ENCODE measurements around the gene TMEFF2.

The TMEFF2 gene

DNA sequence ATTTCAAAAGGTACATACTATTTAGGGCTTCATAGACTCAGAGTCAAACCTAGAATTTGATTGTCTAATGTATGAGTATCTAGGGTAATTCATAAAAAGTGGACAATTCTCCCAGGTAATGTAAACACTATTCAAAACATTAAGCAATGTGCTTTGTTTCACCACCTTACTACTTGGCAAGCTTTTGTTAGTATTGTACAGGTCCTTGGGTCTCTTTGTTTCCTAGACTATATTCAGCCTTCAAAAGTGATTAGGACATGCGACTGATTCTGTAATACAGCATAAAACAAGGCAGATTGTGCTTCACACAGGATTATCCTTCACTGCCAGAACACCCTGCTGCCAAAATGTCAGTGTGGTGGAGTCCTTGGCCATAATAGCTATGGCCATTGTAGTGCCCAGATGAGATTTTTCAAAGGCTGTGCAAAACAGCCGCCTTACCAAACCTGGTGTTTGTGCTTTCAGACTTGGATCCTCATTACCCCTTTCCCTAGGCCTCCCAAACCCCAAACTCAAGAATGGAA lies 257.8 kb downstream of the TMEFF2 start:
- TF ChIP-seq, protein P1, sequence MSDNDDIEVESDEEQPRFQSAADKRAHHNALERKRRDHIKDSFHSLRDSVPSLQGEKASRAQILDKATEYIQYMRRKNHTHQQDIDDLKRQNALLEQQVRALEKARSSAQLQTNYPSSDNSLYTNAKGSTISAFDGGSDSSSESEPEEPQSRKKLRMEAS (IDR thresholded peaks at IDR 0.05; ENCODE audit: low read depth, low read length), result no peak
- TF ChIP-seq POLR2A (IDR thresholded peaks at IDR 0.05; ENCODE audit: extremely low read depth, insufficient read length) (no peak), MYC (IDR thresholded peaks at IDR 0.05; ENCODE audit: low read depth, low read length) (no peak)
- TF ChIP-seq, protein P2, sequence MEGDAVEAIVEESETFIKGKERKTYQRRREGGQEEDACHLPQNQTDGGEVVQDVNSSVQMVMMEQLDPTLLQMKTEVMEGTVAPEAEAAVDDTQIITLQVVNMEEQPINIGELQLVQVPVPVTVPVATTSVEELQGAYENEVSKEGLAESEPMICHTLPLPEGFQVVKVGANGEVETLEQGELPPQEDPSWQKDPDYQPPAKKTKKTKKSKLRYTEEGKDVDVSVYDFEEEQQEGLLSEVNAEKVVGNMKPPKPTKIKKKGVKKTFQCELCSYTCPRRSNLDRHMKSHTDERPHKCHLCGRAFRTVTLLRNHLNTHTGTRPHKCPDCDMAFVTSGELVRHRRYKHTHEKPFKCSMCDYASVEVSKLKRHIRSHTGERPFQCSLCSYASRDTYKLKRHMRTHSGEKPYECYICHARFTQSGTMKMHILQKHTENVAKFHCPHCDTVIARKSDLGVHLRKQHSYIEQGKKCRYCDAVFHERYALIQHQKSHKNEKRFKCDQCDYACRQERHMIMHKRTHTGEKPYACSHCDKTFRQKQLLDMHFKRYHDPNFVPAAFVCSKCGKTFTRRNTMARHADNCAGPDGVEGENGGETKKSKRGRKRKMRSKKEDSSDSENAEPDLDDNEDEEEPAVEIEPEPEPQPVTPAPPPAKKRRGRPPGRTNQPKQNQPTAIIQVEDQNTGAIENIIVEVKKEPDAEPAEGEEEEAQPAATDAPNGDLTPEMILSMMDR (IDR thresholded peaks at IDR 0.05; ENCODE audit: low read depth, low read length), result no peak
- H3K4me3 ChIP-seq (ENCODE audit: low read depth, low read length), result no peak overlapping the region
- DNase-seq (ENCODE audit: low read depth), result no peak

DNA sequence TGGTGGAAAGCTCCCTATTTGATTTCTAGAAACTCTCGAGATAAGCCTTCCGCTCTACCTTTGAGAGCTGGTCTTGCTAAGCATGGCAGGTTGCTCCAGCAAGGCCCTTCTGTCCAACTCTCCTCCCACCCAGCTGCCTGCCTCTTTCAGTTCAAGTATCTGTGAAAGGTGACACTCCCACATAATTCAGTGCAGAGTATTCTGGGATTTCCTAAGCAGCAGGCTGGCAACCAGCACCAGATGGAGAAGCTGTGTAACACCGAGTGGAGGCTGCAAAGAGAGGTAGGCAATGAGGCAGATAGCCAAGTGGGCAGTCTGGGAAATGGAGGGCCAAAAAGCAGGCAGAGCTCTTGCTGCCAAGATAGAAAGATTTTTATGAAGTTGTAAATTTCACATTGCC lies 259.5 kb downstream of the TMEFF2 start:
- TF ChIP-seq, protein P1 (IDR thresholded peaks at IDR 0.05; ENCODE audit: low read depth, low read length), result no peak
- TF ChIP-seq MYC (IDR thresholded peaks at IDR 0.05; ENCODE audit: low read depth, low read length) (no peak), POLR2A (IDR thresholded peaks at IDR 0.05; ENCODE audit: extremely low read depth, insufficient read length) (no peak)
- TF ChIP-seq, protein P2 (IDR thresholded peaks at IDR 0.05; ENCODE audit: low read depth, low read length), result no peak
- H3K4me3 ChIP-seq (ENCODE audit: low read depth, low read length), result no peak overlapping the region
- no peak for DNase-seq (ENCODE audit: low read depth)

DNA sequence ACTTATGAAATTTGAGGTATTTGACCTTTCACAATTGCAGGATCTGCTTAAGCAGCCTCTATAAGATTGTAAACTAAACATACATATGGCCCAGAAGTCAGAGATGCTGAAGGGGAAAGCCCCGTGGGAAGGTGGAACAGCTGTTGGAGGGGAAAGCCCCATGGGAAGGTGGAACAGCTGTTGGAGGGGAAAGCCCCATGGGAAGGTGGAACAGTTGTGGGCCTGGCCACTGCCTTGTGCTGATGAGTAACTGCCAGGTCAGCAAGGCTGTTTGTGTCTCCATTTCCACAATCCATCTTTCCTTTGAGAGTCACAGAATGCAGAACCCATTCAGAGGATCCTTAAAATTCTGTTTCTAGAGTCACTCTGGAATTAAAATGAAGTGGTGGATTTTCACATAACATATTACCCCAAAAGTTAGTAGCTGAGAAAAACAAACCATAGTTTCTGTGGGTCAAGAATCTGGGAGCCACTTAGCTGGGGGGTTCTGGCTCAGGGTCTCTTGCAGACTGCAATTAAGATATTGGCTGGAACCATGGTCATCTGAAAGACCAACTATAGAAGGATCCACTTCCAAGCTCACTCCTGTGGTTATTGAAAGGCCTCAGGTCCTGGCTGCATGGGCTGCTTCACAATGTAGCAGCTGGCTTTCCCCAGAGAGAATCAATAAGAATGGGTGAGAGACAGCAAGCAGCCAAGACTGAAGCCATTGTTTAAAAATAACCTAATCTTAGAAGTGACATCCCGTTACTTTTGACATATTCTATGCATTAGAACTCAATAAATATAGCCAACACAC lies 261.2 kb downstream of the TMEFF2 start:
- no peak overlapping the region for H3K4me3 ChIP-seq (ENCODE audit: low read depth, low read length)
- DNase-seq (ENCODE audit: low read depth), result no peak
- TF ChIP-seq, protein P1 (IDR thresholded peaks at IDR 0.05; ENCODE audit: low read depth, low read length), result no peak
- TF ChIP-seq POLR2A (IDR thresholded peaks at IDR 0.05; ENCODE audit: extremely low read depth, insufficient read length) (no peak), MYC (IDR thresholded peaks at IDR 0.05; ENCODE audit: low read depth, low read length) (no peak)
- TF ChIP-seq, protein P2 (IDR thresholded peaks at IDR 0.05; ENCODE audit: low read depth, low read length), result no peak

DNA sequence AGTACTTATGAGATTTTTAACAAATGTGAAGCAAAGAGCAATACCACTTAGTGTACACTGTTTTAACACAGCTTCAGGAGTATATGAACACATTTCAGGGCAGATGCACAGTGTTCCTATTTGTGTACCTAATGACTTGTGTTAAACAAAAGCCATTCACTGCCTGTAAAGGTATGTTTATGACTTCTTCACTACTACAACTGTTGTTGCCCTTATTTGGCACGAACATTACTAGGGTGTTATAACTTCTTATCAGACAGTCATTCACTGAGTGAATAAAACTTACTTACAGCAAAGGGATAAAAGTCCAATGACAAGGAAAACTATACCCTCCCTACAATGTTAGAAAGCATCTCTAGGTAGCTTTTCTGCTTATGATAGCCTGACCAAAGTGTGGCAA lies 262.4 kb downstream of the TMEFF2 start:
- H3K4me3 ChIP-seq (ENCODE audit: low read depth, low read length), result no peak overlapping the region
- DNase-seq (ENCODE audit: low read depth), result no peak
- TF ChIP-seq, protein P2 (IDR thresholded peaks at IDR 0.05; ENCODE audit: low read depth, low read length), result no peak
- TF ChIP-seq POLR2A (IDR thresholded peaks at IDR 0.05; ENCODE audit: extremely low read depth, insufficient read length), result no peak
- TF ChIP-seq, protein P1 (IDR thresholded peaks at IDR 0.05; ENCODE audit: low read depth, low read length), result no peak

DNA sequence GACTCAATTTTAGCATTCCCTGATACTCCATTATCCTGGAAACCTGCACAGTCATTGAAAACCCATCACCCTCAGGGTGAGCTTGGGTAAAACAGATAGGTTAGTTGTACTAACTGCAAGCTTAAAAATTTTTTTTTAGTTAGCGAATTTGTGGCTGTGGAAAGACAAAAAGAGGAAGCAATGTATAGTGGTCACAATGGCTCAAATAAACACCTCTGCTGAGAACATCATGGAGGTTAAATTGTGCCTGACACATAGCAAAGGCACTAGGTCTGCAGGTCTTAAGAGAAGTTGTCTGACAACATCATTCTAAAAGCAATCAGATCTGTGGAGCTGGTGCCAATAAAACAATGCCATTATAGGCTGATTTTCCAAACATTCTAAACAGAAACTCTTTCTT lies 263.4 kb downstream of the TMEFF2 start:
- no peak for DNase-seq (ENCODE audit: low read depth)
- H3K4me3 ChIP-seq (ENCODE audit: low read depth, low read length), result no peak overlapping the region
- TF ChIP-seq, protein P1 (IDR thresholded peaks at IDR 0.05; ENCODE audit: low read depth, low read length), result no peak
- TF ChIP-seq MYC (IDR thresholded peaks at IDR 0.05; ENCODE audit: low read depth, low read length) (no peak), POLR2A (IDR thresholded peaks at IDR 0.05; ENCODE audit: extremely low read depth, insufficient read length) (no peak)
- TF ChIP-seq, protein P2 (IDR thresholded peaks at IDR 0.05; ENCODE audit: low read depth, low read length), result no peak

All from NB4 (cell line).